Measurements from ENCODE around the gene ALKBH6.

GRCh38 chr19:36027696-36028095 is 13.7 kb upstream of the ALKBH6 start:
- TF ChIP-seq POLR2AphosphoS5 (IDR thresholded peaks at IDR 0.05): no peak
- no peak for TF ChIP-seq CTCF (IDR thresholded peaks at IDR 0.05)
- no peak for TF ChIP-seq POLR2A (IDR thresholded peaks at IDR 0.05)
